GM21786 (cell line): ENCODE measurements around the gene C22orf15.
A peak's percentile ranks its signal among the peaks of the same experiment; 100 is the strongest.

Source experiments
- ATAC-seq: cut with Tn5 transposase; IDR thresholded peaks from one replicate; pipeline ENCODE4 v1.9.1; 2021; ENCODE audit not compliant: unreplicated experiment

Gene C22orf15

GRCh38 chr22:23750714-23751440 lies 11.9 kb upstream of the C22orf15 start, which contains the start of gene ZNF70:
Gene ZNF70 (minus strand): TSS chr22:23751112. CDS start chr22:23745140, 5,972 bp downstream.
- peak; percentile 67 for ATAC-seq

GRCh38 chr22:23751441-23751996 lies 11.3 kb upstream of the C22orf15 start:
- no peak for ATAC-seq

- ATAC-seq, result no peak
Measured at GRCh38 chr22:23752090-23752691, 10.6 kb upstream of the C22orf15 start.

GRCh38 chr22:23752750-23753149 lies 10.0 kb upstream of the C22orf15 start:
- ATAC-seq, result no peak

- ATAC-seq, result no peak
Measured at GRCh38 chr22:23753385-23753784, 9.4 kb upstream of the C22orf15 start.

- no peak for ATAC-seq
Measured at GRCh38 chr22:23754220-23754919, 8.4 kb upstream of the C22orf15 start, which contains the start of gene VPREB3. Gene VPREB3 (minus strand): TSS chr22:23754425. CDS start chr22:23754363, 62 bp downstream.

GRCh38 chr22:23754980-23755636 lies 7.7 kb upstream of the C22orf15 start:
- ATAC-seq, result no peak

GRCh38 chr22:23755711-23756110 lies 7.1 kb upstream of the C22orf15 start:
- no peak for ATAC-seq

GRCh38 chr22:23756891-23757290 lies 5.9 kb upstream of the C22orf15 start:
- ATAC-seq, result no peak

- ATAC-seq, result no peak
Measured at GRCh38 chr22:23759566-23759965, 3.2 kb upstream of the C22orf15 start.

GRCh38 chr22:23760056-23760455 lies 2.7 kb upstream of the C22orf15 start:
- ATAC-seq, result no peak

GRCh38 chr22:23763579-23763945 lies 772 bp downstream of the C22orf15 start:
- no peak for ATAC-seq

- no peak for ATAC-seq
Measured at GRCh38 chr22:23763954-23764353, 1.2 kb downstream of the C22orf15 start.

GRCh38 chr22:23764899-23765881 lies 2.4 kb downstream of the C22orf15 start:
- ATAC-seq, result no peak

- ATAC-seq, result no peak
Measured at GRCh38 chr22:23767303-23767672, 4.5 kb downstream of the C22orf15 start.

GRCh38 chr22:23767673-23768548 lies 5.1 kb downstream of the C22orf15 start, which contains the start of gene CHCHD10:
Gene CHCHD10 (minus strand): TSS chr22:23767972. CDS start chr22:23767874, 98 bp downstream.
- ATAC-seq, result peak; percentile 51

- ATAC-seq, result no peak
Measured at GRCh38 chr22:23769321-23769965, 6.7 kb downstream of the C22orf15 start.

GRCh38 chr22:23772315-23772648 lies 9.5 kb downstream of the C22orf15 start:
- no peak for ATAC-seq
